ENCODE measurements around the gene ACSL1. TPM values are rescaled to one million over a fixed set of nuclear protein-coding genes. Genes with fewer than 3 reads are reported as not detected.
A peak's percentile ranks its signal among the peaks of the same experiment; 100 is the strongest.

Gene ACSL1
- total RNA-seq, 2 donors from 2014 or later, result 144 to 156 TPM

DNA sequence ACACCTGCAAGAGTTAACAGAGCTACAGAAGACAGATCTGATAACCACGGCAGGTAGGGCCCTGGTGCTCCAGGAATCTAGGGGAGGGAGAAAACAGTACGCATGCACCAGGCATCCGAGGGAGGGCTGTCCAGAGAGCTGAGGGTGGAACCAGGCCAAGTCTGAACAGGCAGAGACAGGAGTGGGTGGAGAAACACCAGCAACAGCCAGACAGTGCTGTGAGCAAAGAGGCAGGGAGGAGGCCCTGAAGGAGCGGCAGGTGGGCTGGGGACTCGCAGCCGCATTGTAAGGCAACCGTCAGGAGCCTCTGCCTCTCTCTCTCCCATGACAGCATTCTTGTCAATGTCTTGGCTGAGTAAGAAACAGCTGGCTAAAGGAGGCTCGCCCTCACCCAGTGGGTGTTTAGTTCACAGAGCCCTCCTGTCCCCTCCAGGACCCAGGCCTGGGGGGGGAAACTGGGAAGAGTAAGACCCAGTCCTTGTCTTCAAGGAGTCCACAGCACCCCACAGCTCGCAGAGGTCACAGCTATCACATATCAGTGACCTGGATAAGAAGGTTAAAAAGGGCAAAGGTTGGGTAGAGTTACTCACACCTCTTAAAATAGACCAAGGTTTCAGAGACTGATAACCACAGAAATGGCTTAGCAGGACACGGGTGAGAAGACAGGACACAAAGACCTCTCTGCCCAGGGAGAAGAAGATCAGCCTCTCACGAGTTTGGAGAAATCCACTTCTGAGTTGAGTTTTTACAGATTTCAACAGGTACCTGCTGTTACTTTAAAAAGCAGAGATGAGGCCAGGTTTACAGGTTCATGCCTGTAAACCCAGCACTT lies 10.5 kb downstream of the ACSL1 start:
- Histone ChIP-seq H3K9me3 (no peaks in the 10 kb centered on the region), H3K4me3 (peak overlapping the region in 1 of 2 donors; percentile 1), H3K36me3 (no peaks in the 10 kb centered on the region), H3K27me3 (no peaks in the 10 kb centered on the region), H3K27ac (peak overlapping the region; percentile 82 to 93), H3K4me1 (peaks cover 0 to 95% of the 10 kb centered on the region in 2 donors)
- no peak for TF ChIP-seq CTCF (IDR thresholded peaks at IDR 0.05)
- peak; percentile 85 for DNase-seq (ENCODE audit: low spot score)

DNA sequence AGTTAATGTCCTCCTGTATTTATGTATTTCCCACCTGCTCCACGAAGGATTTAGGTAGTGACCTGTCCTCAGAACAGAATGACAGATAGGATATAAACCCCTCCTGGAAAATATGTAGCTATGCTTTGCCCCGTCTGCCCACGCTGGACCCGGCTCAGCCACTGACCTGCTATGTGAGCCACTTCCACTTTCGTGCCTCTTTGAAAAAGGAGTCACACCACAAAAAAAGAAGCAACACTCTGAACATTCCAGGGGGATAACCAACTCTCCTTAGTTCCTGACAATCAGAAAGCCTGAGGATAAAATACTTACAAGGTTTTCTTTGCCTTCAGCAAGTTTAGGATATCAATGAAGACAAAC lies 11.1 kb downstream of the ACSL1 start:
- H3K4me1 ChIP-seq, result peaks cover 0 to 94% of the 10 kb centered on the region in 2 donors

DNA sequence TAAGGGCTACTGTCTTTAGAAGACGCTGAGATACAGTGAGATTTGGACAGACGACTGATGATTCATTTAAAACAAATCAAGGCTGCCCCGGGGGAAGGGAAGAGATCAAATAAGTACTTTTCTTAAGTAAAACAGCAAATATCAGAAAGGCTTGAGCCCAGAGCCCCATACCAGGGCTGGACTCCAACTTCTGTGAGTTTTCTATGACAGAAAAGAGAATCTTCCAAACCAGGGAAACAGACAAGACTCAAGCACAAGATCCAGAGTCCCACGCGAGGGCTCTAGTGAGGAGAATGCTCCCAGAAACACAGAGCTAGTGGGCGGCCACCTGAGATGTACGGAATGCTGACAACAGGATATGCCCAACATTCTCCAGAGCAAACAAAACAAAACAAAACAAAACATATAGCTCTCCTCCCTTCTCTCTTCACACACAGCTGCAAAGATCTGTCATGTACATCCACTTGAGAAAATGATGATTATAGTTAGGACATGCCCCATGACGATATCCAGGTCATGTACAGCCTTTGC lies 13.1 kb downstream of the ACSL1 start:
- H3K9me3 ChIP-seq, result no peaks in the 10 kb centered on the region
- peaks cover 0 to 93% of the 10 kb centered on the region in 2 donors for H3K4me1 ChIP-seq
- TF ChIP-seq CTCF (IDR thresholded peaks at IDR 0.05), result no peak
- DNase-seq (ENCODE audit: low spot score), result no peak
- no peak overlapping the region for H3K4me3 ChIP-seq
- H3K27ac ChIP-seq, result peak overlapping the region; percentile 82 to 93
- H3K36me3 ChIP-seq, result no peaks in the 10 kb centered on the region
- H3K27me3 ChIP-seq, result no peaks in the 10 kb centered on the region

More for the DNA sequence above, 11.1 kb downstream of the ACSL1 start:
- peak overlapping the region; percentile 82 to 93 for H3K27ac ChIP-seq
- TF ChIP-seq CTCF (IDR thresholded peaks at IDR 0.05), result no peak
- H3K36me3 ChIP-seq, result no peaks in the 10 kb centered on the region
- H3K27me3 ChIP-seq, result no peaks in the 10 kb centered on the region
- H3K4me3 ChIP-seq, result peak overlapping the region in 1 of 2 donors; percentile 1
- no peaks in the 10 kb centered on the region for H3K9me3 ChIP-seq
- DNase-seq (ENCODE audit: low spot score), result no peak

GRCh38 chr4:184812199-184812542 lies 13.6 kb downstream of the ACSL1 start:
- Histone ChIP-seq H3K27ac (peak overlapping the region; percentile 82 to 93), H3K36me3 (no peaks in the 10 kb centered on the region), H3K4me3 (no peak overlapping the region), H3K27me3 (no peaks in the 10 kb centered on the region), H3K9me3 (no peaks in the 10 kb centered on the region), H3K4me1 (peaks cover 0 to 93% of the 10 kb centered on the region in 2 donors)
- DNase-seq (ENCODE audit: low spot score), result no peak
- TF ChIP-seq CTCF (IDR thresholded peaks at IDR 0.05), result no peak

DNA sequence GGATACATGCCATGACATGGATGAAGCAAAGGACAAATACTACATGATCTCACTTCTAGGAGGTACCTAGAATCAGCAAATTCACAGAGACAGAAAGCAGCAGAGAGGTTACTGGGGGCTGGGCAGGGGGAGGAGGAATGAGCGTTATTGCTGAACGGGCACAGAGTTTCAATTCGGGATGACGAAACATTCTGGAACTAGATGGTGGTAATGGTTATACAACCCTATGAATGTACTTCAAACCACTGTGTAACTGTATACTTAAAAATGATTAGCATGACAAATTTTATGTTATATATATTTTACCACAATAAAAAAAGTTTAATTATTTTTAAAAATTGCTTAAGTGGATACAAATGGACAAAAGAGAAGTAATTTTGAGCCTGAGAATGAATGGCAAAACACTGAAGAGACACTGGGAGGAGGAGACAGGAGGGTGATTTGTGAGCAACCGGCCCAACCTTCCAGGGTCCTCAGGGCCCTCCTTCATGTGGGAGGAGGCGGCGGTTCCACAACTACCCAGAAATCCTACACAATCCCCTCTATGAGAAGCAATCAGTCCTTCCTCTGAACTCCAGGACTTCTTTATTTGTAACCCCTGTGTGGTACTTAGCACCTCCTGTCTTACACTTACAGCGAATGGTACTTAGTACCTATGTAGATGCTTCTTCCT lies 14.1 kb downstream of the ACSL1 start:
- Histone ChIP-seq H3K36me3 (no peaks in the 10 kb centered on the region), H3K27ac (peak overlapping the region; percentile 82 to 93), H3K4me1 (peaks cover 0 to 93% of the 10 kb centered on the region in 2 donors), H3K9me3 (no peaks in the 10 kb centered on the region), H3K27me3 (no peaks in the 10 kb centered on the region), H3K4me3 (no peak overlapping the region)
- TF ChIP-seq CTCF (IDR thresholded peaks at IDR 0.05), result no peak
- DNase-seq (ENCODE audit: low spot score), result no peak

All from right atrium auricular region (tissue), 2 donors.